Gastroesophageal sphincter (tissue), 3 donors: ENCODE data around the gene OSGEP.

Experiments
- EP300 ChIP-seq: sonication (generic); formaldehyde crosslinking; IDR thresholded peaks from one replicate; pipeline ENCODE4 v1.6.1; 2017; ENCODE audit warnings: antibody characterized with exemption, mild to moderate bottlenecking
- POLR2A ChIP-seq, 2 donors: fragments of 450-650 bp; IDR thresholded peaks; one replicate each; pipeline ENCODE4 v1.6.1; 2017; ENCODE audit warnings: antibody characterized with exemption in 2 of 2, mild to moderate bottlenecking in 2 of 2, moderate library complexity in 1 of 2
- TF ChIP-seq, protein P1 (sequence below), 4 experiments: fragments of 200-600 bp in 2 of 4; fragments of 450-650 bp in 2 of 4; sonication (generic) in 1 of 4; IDR thresholded peaks; one replicate each; pipeline ENCODE4 v1.5.1; 2017 to 2019; ENCODE audit warnings: antibody characterized with exemption in 4 of 4, mild to moderate bottlenecking in 2 of 4, moderate library complexity in 2 of 4

DNA sequence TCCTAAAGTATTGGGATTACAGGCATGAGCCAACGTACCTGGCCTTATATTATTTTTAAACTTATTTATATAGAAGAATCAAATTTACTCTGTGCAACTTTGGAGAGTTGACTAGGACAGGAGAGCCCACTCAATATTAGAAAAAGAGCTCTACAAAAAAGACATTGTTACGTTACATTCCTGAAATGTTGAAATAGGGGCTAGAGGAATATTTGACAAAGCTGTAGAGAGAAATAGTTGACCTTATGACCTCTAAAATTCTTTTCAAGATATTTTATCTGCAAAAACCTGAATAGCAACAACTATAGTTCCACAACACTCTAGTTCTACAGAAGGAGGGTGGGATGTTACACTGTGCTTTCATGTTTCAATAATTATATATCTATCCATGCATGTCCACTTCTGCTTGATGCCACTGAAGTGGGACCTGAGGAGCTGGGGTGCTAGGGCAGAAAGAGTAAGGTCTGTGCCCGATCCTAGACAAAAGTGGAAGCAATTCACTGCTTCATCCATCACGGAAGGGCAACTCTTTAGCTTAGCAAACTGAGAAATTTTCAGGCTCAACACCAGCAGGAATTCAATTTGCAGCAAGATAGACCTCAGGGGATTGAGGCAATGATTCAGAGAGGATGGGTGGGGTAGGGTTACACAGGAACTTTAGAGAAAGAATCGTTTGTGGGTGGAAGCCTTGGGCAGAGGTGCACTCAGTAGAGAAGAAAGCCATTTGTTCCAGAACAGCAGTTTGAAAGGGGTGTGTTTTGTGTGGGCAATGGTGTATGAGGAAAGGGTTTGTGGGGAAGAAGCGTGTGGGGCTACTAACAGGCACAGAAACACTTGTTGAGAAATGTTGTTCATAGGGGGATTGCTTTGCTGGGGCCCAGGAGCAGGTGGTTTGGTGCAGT, 34.7 kb upstream of the OSGEP start:
- TF ChIP-seq EP300: no peak
- TF ChIP-seq, protein P1, sequence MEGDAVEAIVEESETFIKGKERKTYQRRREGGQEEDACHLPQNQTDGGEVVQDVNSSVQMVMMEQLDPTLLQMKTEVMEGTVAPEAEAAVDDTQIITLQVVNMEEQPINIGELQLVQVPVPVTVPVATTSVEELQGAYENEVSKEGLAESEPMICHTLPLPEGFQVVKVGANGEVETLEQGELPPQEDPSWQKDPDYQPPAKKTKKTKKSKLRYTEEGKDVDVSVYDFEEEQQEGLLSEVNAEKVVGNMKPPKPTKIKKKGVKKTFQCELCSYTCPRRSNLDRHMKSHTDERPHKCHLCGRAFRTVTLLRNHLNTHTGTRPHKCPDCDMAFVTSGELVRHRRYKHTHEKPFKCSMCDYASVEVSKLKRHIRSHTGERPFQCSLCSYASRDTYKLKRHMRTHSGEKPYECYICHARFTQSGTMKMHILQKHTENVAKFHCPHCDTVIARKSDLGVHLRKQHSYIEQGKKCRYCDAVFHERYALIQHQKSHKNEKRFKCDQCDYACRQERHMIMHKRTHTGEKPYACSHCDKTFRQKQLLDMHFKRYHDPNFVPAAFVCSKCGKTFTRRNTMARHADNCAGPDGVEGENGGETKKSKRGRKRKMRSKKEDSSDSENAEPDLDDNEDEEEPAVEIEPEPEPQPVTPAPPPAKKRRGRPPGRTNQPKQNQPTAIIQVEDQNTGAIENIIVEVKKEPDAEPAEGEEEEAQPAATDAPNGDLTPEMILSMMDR (IDR thresholded peaks at IDR 0.05): no peak
- TF ChIP-seq POLR2A (IDR thresholded peaks at IDR 0.05): no peak
